C4-2B (cell line): Measurements from ENCODE around the gene MID1.

ENCODE experiments used
- ZFX ChIP-seq: fragments of 450-650 bp; IDR thresholded peaks from 2 replicates; pipeline ENCODE4 v1.6.1; 2017
- TF ChIP-seq, protein P1 (sequence below): fragments of 450-650 bp; conservative IDR thresholded peaks from 2 replicates; pipeline ENCODE4 v1.5.1; 2017; ENCODE audit warnings: mild to moderate bottlenecking

DNA sequence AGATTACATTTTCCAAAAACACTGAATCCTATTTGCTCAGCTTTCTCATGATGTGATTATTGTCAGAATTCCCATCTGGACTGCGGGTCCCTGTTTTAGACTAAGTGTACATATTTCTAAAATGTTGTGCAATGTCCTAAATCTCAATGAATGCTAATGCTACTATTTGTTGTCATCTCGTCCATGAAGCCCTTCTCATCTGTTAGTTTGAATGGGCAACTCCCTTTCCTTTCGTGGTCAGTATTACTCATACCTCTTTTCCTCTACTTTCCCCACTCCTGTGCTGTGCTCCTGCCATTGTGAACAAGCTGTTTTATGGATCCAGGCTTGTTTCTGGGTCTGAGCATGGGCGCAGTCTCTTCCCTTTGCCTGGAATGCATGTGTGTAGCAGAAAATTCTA lies 91.0 kb downstream of the MID1 start:
- TF ChIP-seq, protein P1, sequence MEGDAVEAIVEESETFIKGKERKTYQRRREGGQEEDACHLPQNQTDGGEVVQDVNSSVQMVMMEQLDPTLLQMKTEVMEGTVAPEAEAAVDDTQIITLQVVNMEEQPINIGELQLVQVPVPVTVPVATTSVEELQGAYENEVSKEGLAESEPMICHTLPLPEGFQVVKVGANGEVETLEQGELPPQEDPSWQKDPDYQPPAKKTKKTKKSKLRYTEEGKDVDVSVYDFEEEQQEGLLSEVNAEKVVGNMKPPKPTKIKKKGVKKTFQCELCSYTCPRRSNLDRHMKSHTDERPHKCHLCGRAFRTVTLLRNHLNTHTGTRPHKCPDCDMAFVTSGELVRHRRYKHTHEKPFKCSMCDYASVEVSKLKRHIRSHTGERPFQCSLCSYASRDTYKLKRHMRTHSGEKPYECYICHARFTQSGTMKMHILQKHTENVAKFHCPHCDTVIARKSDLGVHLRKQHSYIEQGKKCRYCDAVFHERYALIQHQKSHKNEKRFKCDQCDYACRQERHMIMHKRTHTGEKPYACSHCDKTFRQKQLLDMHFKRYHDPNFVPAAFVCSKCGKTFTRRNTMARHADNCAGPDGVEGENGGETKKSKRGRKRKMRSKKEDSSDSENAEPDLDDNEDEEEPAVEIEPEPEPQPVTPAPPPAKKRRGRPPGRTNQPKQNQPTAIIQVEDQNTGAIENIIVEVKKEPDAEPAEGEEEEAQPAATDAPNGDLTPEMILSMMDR = no peak
- TF ChIP-seq ZFX = no peak
